D721Med (cell line): ENCODE results near the gene NRG2.

Source experiments
- DNase-seq: peaks from one replicate; pipeline ENCODE4 v3.0.0; 2011; ENCODE audit warnings: low spot score; ENCODE audit not compliant: insufficient read length
- FAIRE-seq: peaks from 2 replicates; lab custom pipeline; 2011; peaks lifted over from hg19 to GRCh38; lab: Jason Lieb, UNC
- CTCF ChIP-seq: IDR thresholded peaks from 2 replicates; pipeline ENCODE4 v1.5.1; 2012; ENCODE audit warnings: mild to moderate bottlenecking, control low read depth; ENCODE audit not compliant: insufficient read depth; ENCODE audit errors: missing control alignments

NRG2 gene

GRCh38 chr5:140020601-140021177 is 22.4 kb downstream of the NRG2 start:
- FAIRE-seq (peak; percentile 68), DNase-seq (no peak)
- TF ChIP-seq CTCF: no peak

GRCh38 chr5:140018920-140019644 is 24.0 kb downstream of the NRG2 start:
- no peak for TF ChIP-seq CTCF
- no peak for DNase-seq
- FAIRE-seq: peak; percentile 16

- no peak for TF ChIP-seq CTCF
- DNase-seq (no peak), FAIRE-seq (no peak)
Observed at GRCh38 chr5:140018517-140018916, 24.6 kb downstream of the NRG2 start.

GRCh38 chr5:140018096-140018481 is 25.0 kb downstream of the NRG2 start:
- TF ChIP-seq CTCF: no peak
- DNase-seq (no peak), FAIRE-seq (no peak)

- FAIRE-seq (no peak), DNase-seq (no peak)
- no peak for TF ChIP-seq CTCF
Observed at GRCh38 chr5:140017397-140018095, 25.6 kb downstream of the NRG2 start.

- no peak for TF ChIP-seq CTCF
- FAIRE-seq (no peak), DNase-seq (no peak)
Observed at GRCh38 chr5:140015706-140016105, 27.4 kb downstream of the NRG2 start.
